ENCODE data around the gene GLS. TPM values are rescaled to one million over a fixed set of nuclear protein-coding genes. Genes with fewer than 3 reads are reported as not detected.
"Not testable (repeated sequence)": the region's sequence is repeated elsewhere in the genome, so short reads cannot be mapped to it uniquely, and the experiment has no call there.

The GLS gene
- total RNA-seq, 1 experiment from 2014 or later, result 94.0 TPM

- Histone ChIP-seq H3K36me3 (replicated peaks; ENCODE audit: control insufficient read depth, insufficient read depth, low read length) (no peaks in the 10 kb centered on the region), H3K4me3 (ENCODE audit: insufficient read depth, low read depth, low read length) (no peak overlapping the region), H3K27me3 (ENCODE audit: control insufficient read depth, insufficient read depth, low read length) (no peaks in the 10 kb centered on the region)
- no peak for DNase-seq
Measured at GRCh38 chr2:190947711-190948251, 67.2 kb downstream of the GLS start.

GRCh38 chr2:190948671-190949070 lies 68.0 kb downstream of the GLS start:
- no peak overlapping the region for H3K4me3 ChIP-seq (ENCODE audit: insufficient read depth, low read depth, low read length)
- DNase-seq, result no peak
- H3K27me3 ChIP-seq (ENCODE audit: control insufficient read depth, insufficient read depth, low read length), result no peaks in the 10 kb centered on the region
- H3K36me3 ChIP-seq (replicated peaks; ENCODE audit: control insufficient read depth, insufficient read depth, low read length), result no peaks in the 10 kb centered on the region

GRCh38 chr2:190950566-190950991 lies 70.0 kb downstream of the GLS start:
- H3K36me3 ChIP-seq (replicated peaks; ENCODE audit: control insufficient read depth, insufficient read depth, low read length), result no peaks in the 10 kb centered on the region
- H3K27me3 ChIP-seq (ENCODE audit: control insufficient read depth, insufficient read depth, low read length), result no peaks in the 10 kb centered on the region
- no peak for DNase-seq
- H3K4me3 ChIP-seq (ENCODE audit: insufficient read depth, low read depth, low read length), result no peak overlapping the region

- DNase-seq, result no peak
- Histone ChIP-seq H3K4me3 (ENCODE audit: insufficient read depth, low read depth, low read length) (no peak overlapping the region), H3K36me3 (replicated peaks; ENCODE audit: control insufficient read depth, insufficient read depth, low read length) (no peaks in the 10 kb centered on the region), H3K27me3 (ENCODE audit: control insufficient read depth, insufficient read depth, low read length) (no peaks in the 10 kb centered on the region)
Measured at GRCh38 chr2:190953257-190953656, 72.6 kb downstream of the GLS start.

- no peak for DNase-seq
- Histone ChIP-seq H3K4me3 (ENCODE audit: insufficient read depth, low read depth, low read length) (no peak overlapping the region), H3K36me3 (replicated peaks; ENCODE audit: control insufficient read depth, insufficient read depth, low read length) (no peaks in the 10 kb centered on the region), H3K27me3 (ENCODE audit: control insufficient read depth, insufficient read depth, low read length) (no peaks in the 10 kb centered on the region)
Measured at GRCh38 chr2:190959911-190960788, 79.5 kb downstream of the GLS start.

- not testable (repeated sequence) for H3K27me3 ChIP-seq (ENCODE audit: control insufficient read depth, insufficient read depth, low read length); H3K36me3 ChIP-seq (replicated peaks; ENCODE audit: control insufficient read depth, insufficient read depth, low read length); DNase-seq; H3K4me3 ChIP-seq (ENCODE audit: insufficient read depth, low read depth, low read length)
Measured at GRCh38 chr2:190961117-190961516, 80.5 kb downstream of the GLS start.

GRCh38 chr2:190961918-190962487 lies 81.4 kb downstream of the GLS start:
- no peak for DNase-seq
- no peaks in the 10 kb centered on the region; the same call in 1 of the 2 replicates for H3K36me3 ChIP-seq (replicated peaks; ENCODE audit: control insufficient read depth, insufficient read depth, low read length)
- H3K27me3 ChIP-seq (ENCODE audit: control insufficient read depth, insufficient read depth, low read length), result no peaks in the 10 kb centered on the region
- H3K4me3 ChIP-seq (ENCODE audit: insufficient read depth, low read depth, low read length), result no peak overlapping the region

- Histone ChIP-seq H3K27me3 (ENCODE audit: control insufficient read depth, insufficient read depth, low read length) (no peaks in the 10 kb centered on the region), H3K4me3 (ENCODE audit: insufficient read depth, low read depth, low read length) (no peak overlapping the region), H3K36me3 (replicated peaks; ENCODE audit: control insufficient read depth, insufficient read depth, low read length) (no peaks in the 10 kb centered on the region; the same call in 1 of the 2 replicates)
- no peak for DNase-seq
Measured at GRCh38 chr2:190963088-190963487, 82.5 kb downstream of the GLS start.

GRCh38 chr2:190964170-190964795 lies 83.7 kb downstream of the GLS start:
- Histone ChIP-seq H3K27me3 (ENCODE audit: control insufficient read depth, insufficient read depth, low read length) (no peaks in the 10 kb centered on the region), H3K36me3 (replicated peaks; ENCODE audit: control insufficient read depth, insufficient read depth, low read length) (no peaks in the 10 kb centered on the region; the same call in 1 of the 2 replicates), H3K4me3 (ENCODE audit: insufficient read depth, low read depth, low read length) (no peak overlapping the region)
- no peak for DNase-seq

- no peak for DNase-seq
- H3K36me3 ChIP-seq (replicated peaks; ENCODE audit: control insufficient read depth, insufficient read depth, low read length), result peaks cover 2% of the 10 kb centered on the region; the same call in 1 of the 2 replicates
- no peak overlapping the region for H3K4me3 ChIP-seq (ENCODE audit: insufficient read depth, low read depth, low read length)
- H3K27me3 ChIP-seq (ENCODE audit: control insufficient read depth, insufficient read depth, low read length), result no peaks in the 10 kb centered on the region
Measured at GRCh38 chr2:190965580-190966222, 85.1 kb downstream of the GLS start.

- Histone ChIP-seq H3K36me3 (replicated peaks; ENCODE audit: control insufficient read depth, insufficient read depth, low read length) (peaks cover 8% of the 10 kb centered on the region), H3K27me3 (ENCODE audit: control insufficient read depth, insufficient read depth, low read length) (no peaks in the 10 kb centered on the region), H3K4me3 (ENCODE audit: insufficient read depth, low read depth, low read length) (no peak overlapping the region)
- DNase-seq, result no peak
Measured at GRCh38 chr2:190968522-190968921, 87.9 kb downstream of the GLS start.

GRCh38 chr2:190970160-190970559 lies 89.5 kb downstream of the GLS start:
- Histone ChIP-seq H3K4me3 (ENCODE audit: insufficient read depth, low read depth, low read length) (no peak overlapping the region), H3K36me3 (replicated peaks; ENCODE audit: control insufficient read depth, insufficient read depth, low read length) (peaks cover 15% of the 10 kb centered on the region), H3K27me3 (ENCODE audit: control insufficient read depth, insufficient read depth, low read length) (no peaks in the 10 kb centered on the region)
- DNase-seq, result no peak

- peaks cover 16% of the 10 kb centered on the region for H3K36me3 ChIP-seq (replicated peaks; ENCODE audit: control insufficient read depth, insufficient read depth, low read length)
- no peak overlapping the region for H3K4me3 ChIP-seq (ENCODE audit: insufficient read depth, low read depth, low read length)
- DNase-seq, result no peak
- H3K27me3 ChIP-seq (ENCODE audit: control insufficient read depth, insufficient read depth, low read length), result no peaks in the 10 kb centered on the region
Measured at GRCh38 chr2:190970873-190971506, 90.4 kb downstream of the GLS start.

- H3K27me3 ChIP-seq (ENCODE audit: control insufficient read depth, insufficient read depth, low read length), result no peaks in the 10 kb centered on the region
- peaks cover 20% of the 10 kb centered on the region for H3K36me3 ChIP-seq (replicated peaks; ENCODE audit: control insufficient read depth, insufficient read depth, low read length)
- DNase-seq, result no peak
- no peak overlapping the region for H3K4me3 ChIP-seq (ENCODE audit: insufficient read depth, low read depth, low read length)
Measured at GRCh38 chr2:190972213-190972612, 91.6 kb downstream of the GLS start.
